ENCODE results near the gene NEO1. TPM values are rescaled to one million over a fixed set of nuclear protein-coding genes. Genes with fewer than 3 reads are reported as not detected.

Gene NEO1
- total RNA-seq, 1 experiment from 2014 or later = 41.8 TPM

- TF ChIP-seq, protein P1, sequence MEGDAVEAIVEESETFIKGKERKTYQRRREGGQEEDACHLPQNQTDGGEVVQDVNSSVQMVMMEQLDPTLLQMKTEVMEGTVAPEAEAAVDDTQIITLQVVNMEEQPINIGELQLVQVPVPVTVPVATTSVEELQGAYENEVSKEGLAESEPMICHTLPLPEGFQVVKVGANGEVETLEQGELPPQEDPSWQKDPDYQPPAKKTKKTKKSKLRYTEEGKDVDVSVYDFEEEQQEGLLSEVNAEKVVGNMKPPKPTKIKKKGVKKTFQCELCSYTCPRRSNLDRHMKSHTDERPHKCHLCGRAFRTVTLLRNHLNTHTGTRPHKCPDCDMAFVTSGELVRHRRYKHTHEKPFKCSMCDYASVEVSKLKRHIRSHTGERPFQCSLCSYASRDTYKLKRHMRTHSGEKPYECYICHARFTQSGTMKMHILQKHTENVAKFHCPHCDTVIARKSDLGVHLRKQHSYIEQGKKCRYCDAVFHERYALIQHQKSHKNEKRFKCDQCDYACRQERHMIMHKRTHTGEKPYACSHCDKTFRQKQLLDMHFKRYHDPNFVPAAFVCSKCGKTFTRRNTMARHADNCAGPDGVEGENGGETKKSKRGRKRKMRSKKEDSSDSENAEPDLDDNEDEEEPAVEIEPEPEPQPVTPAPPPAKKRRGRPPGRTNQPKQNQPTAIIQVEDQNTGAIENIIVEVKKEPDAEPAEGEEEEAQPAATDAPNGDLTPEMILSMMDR (conservative IDR thresholded peaks at IDR 0.05) = no peak
- Histone ChIP-seq H3K4me1 (ENCODE audit: insufficient read depth, low read length) (no peaks in the 10 kb centered on the region), H4K8ac (replicated peaks; ENCODE audit: insufficient read length, low read depth, low read length) (no peak overlapping the region), H2BK15ac (ENCODE audit: low read depth, low read length) (no peak overlapping the region), H2BK12ac (ENCODE audit: insufficient read length, low read depth, low read length) (no peak overlapping the region), H3K27me3 (ENCODE audit: insufficient read depth, low read length) (no peaks in the 10 kb centered on the region), H2BK5ac (ENCODE audit: insufficient read length, low read length) (no peak overlapping the region), H2BK120ac (ENCODE audit: low read depth, low read length, poor library complexity, severe bottlenecking) (no peak overlapping the region), H4K5ac (ENCODE audit: insufficient read length, low read depth, low read length) (no peak overlapping the region), H2BK20ac (ENCODE audit: low read depth, low read length, poor library complexity, severe bottlenecking) (no peak overlapping the region), H3K79me1 (ENCODE audit: insufficient read depth, low read depth, low read length, poor library complexity, severe bottlenecking) (no peaks in the 10 kb centered on the region), H3K23ac (ENCODE audit: insufficient read length, low read depth, low read length) (no peak overlapping the region), H3K4ac (ENCODE audit: low read depth, low read length) (no peak overlapping the region), H3K4me2 (ENCODE audit: insufficient read depth, insufficient read length, low read length) (no peak overlapping the region), H2AFZ (ENCODE audit: low read length) (no peak overlapping the region), H3T11ph (ENCODE audit: low read length) (no peak overlapping the region), H2AK5ac (ENCODE audit: insufficient read length, low read length) (no peak overlapping the region), H3K27ac (ENCODE audit: insufficient read length, low read depth, low read length) (no peak overlapping the region), H3K14ac (ENCODE audit: insufficient read depth, low read length) (no peak overlapping the region), H3K9me3 (ENCODE audit: control insufficient read depth, low read depth, low read length) (no peaks in the 10 kb centered on the region), H3K9ac (ENCODE audit: extremely low read depth, insufficient read length, low read length) (no peak overlapping the region), H3K56ac (ENCODE audit: insufficient read length, low read depth, low read length) (no peak overlapping the region), H4K20me1 (ENCODE audit: control insufficient read depth, insufficient read depth, insufficient read length) (no peaks in the 10 kb centered on the region), H4K91ac (ENCODE audit: insufficient read length, low read depth, low read length) (no peak overlapping the region), H3K18ac (ENCODE audit: insufficient read length, low read depth, low read length) (no peak overlapping the region), H3K79me2 (ENCODE audit: insufficient read depth, low read length) (no peaks in the 10 kb centered on the region), H3K23me2 (ENCODE audit: insufficient read length, low read depth, low read length, poor library complexity, severe bottlenecking) (no peaks in the 10 kb centered on the region)
- no peaks in the 10 kb centered on the region for H3K36me3 Mint-ChIP-seq (ENCODE audit: insufficient read depth in 1 of 3, low read depth in 3 of 3)
- no peak overlapping the region for H3K27ac Mint-ChIP-seq
- no CpG with 5 or more reads among the region's 7 CpGs for WGBS (ENCODE audit: extremely low coverage, insufficient read length, low lambda C conversion rate)
- H3K27me3 Mint-ChIP-seq (ENCODE audit: low read depth) = no peaks in the 10 kb centered on the region; the same call in 1 of the 2 replicates
- no peak for DNase-seq
- H3K4me3 Mint-ChIP-seq = no peak overlapping the region
- H3K4me1 Mint-ChIP-seq = peaks cover 8 to 12% of the 10 kb centered on the region in 2 experiments
- no peaks in the 10 kb centered on the region for H3K9me3 Mint-ChIP-seq
Measured at GRCh38 chr15:73028831-73029451, 23.3 kb upstream of the NEO1 start.

Measured in H9 (cell line).